Measurements from ENCODE around the gene KCNQ1. TPM values are rescaled to one million over a fixed set of nuclear protein-coding genes. Genes with fewer than 3 reads are reported as not detected.

Gene KCNQ1
- total RNA-seq, 1 experiment from 2014 or later = 10.7 TPM

DNA sequence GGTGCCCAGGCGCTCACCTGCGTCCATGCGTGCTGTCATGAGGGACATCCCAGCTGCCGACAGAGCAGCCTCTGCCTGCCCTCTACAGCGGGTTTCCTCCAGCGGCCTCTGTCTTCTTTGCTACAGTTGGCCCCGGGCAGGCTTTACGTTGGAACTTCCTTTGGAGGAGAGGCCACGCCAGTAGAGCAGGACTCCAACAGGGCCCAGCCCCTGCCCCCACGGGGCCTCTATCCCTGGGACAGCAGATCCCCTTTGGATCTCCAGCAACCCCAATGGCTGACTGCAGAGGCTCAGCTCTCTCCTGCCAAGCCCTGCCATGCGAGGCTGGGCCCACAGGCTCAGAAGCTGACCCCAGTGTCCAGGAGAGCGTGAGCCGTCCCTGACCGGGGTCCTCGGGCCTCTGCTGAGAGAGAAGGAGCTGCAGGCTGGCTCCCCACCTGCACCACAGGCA lies 12.6 kb upstream of the KCNQ1 start:
- POLR2A ChIA-PET = no interaction called here

More for the DNA sequence above, 12.6 kb upstream of the KCNQ1 start:
- H3K9me2 ChIP-seq (ENCODE audit: insufficient read depth) = no peaks in the 10 kb centered on the region
- TF ChIP-seq ZFX (IDR thresholded peaks at IDR 0.05) = no peak
- no peak for TF ChIP-seq FOSL1 (IDR thresholded peaks at IDR 0.05; ENCODE audit: low read depth)
- TF ChIP-seq TCF7L2 (IDR thresholded peaks at IDR 0.05; ENCODE audit: borderline replicate concordance, extremely low read depth, insufficient read depth, insufficient read length) = no peak
- no peak for TF ChIP-seq YY1 (IDR thresholded peaks at IDR 0.05; ENCODE audit: extremely low read depth, insufficient replicate concordance, low read depth, low read length)
- TF ChIP-seq REST (IDR thresholded peaks at IDR 0.05; ENCODE audit: low read depth) = no peak
- TF ChIP-seq SP1 (IDR thresholded peaks at IDR 0.05; ENCODE audit: low read depth) = no peak
- no peak for TF ChIP-seq EZH2phosphoT487 (IDR thresholded peaks at IDR 0.05; ENCODE audit: borderline replicate concordance)
- no peak for TF ChIP-seq ZBTB33 (IDR thresholded peaks at IDR 0.05; ENCODE audit: extremely low read depth, insufficient replicate concordance, low read length)
- no peak for TF ChIP-seq POLR2AphosphoS5 (IDR thresholded peaks at IDR 0.05; ENCODE audit: low read depth, low read length)
- TF ChIP-seq JUND (IDR thresholded peaks at IDR 0.05) = no peak
- TF ChIP-seq ZNF274 (IDR thresholded peaks at IDR 0.05; ENCODE audit: low read depth, low read length) = no peak
- TF ChIP-seq SRF (IDR thresholded peaks at IDR 0.05; ENCODE audit: low read depth) = no peak
- TF ChIP-seq POLR2A (IDR thresholded peaks at IDR 0.05; ENCODE audit: borderline replicate concordance, extremely low read depth, insufficient read depth, insufficient read length) = no peak
- TF ChIP-seq, protein P1, sequence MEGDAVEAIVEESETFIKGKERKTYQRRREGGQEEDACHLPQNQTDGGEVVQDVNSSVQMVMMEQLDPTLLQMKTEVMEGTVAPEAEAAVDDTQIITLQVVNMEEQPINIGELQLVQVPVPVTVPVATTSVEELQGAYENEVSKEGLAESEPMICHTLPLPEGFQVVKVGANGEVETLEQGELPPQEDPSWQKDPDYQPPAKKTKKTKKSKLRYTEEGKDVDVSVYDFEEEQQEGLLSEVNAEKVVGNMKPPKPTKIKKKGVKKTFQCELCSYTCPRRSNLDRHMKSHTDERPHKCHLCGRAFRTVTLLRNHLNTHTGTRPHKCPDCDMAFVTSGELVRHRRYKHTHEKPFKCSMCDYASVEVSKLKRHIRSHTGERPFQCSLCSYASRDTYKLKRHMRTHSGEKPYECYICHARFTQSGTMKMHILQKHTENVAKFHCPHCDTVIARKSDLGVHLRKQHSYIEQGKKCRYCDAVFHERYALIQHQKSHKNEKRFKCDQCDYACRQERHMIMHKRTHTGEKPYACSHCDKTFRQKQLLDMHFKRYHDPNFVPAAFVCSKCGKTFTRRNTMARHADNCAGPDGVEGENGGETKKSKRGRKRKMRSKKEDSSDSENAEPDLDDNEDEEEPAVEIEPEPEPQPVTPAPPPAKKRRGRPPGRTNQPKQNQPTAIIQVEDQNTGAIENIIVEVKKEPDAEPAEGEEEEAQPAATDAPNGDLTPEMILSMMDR (IDR thresholded peaks at IDR 0.05 in 2 of 3, conservative IDR thresholded peaks at IDR 0.05 in 1 of 3; ENCODE audit: borderline replicate concordance in 1 of 3, insufficient read depth in 1 of 3, low read depth in 2 of 3, low read length in 2 of 3) = no peak
- TF ChIP-seq, protein P2, sequence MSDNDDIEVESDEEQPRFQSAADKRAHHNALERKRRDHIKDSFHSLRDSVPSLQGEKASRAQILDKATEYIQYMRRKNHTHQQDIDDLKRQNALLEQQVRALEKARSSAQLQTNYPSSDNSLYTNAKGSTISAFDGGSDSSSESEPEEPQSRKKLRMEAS (IDR thresholded peaks at IDR 0.05) = no peak
- TF ChIP-seq EGR1 (IDR thresholded peaks at IDR 0.05; ENCODE audit: low read depth) = no peak
- no peak for TF ChIP-seq RAD21 (IDR thresholded peaks at IDR 0.05; ENCODE audit: low read depth)
- TF ChIP-seq, protein P3, sequence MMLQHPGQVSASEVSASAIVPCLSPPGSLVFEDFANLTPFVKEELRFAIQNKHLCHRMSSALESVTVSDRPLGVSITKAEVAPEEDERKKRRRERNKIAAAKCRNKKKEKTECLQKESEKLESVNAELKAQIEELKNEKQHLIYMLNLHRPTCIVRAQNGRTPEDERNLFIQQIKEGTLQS (IDR thresholded peaks at IDR 0.05) = no peak
- no peak for DNase-seq (ENCODE audit: low read depth, low spot score)
- no peaks in the 10 kb centered on the region for H4K20me1 ChIP-seq (ENCODE audit: insufficient read depth)
- ChIA-PET RAD21 (ENCODE audit: low non-redundant PET in 1 of 2, low total read pairs in 2 of 2, uncharacterized antibody in 2 of 2, unreplicated experiment in 2 of 2) (no interaction called here), CTCF (interaction anchor here (0.8 kb wide), 1 partner anchor 99 kb away, joined by 3 read pairs; no protein-coding TSS in a partner anchor)
- H3K27me3 ChIP-seq (ENCODE audit: insufficient read depth, low read length) = no peaks in the 10 kb centered on the region
- no peak overlapping the region for H3K9ac ChIP-seq (ENCODE audit: low read length)
- H3K9me3 ChIP-seq (ENCODE audit: control insufficient read depth in 1 of 2, insufficient read depth in 1 of 2, low read depth in 1 of 2, low read length in 2 of 2) = no peaks in the 10 kb centered on the region
- H3K27ac ChIP-seq (ENCODE audit: low read depth, low read length) = no peak overlapping the region
- H3K4me1 ChIP-seq (ENCODE audit: control insufficient read depth in 1 of 2, insufficient read depth in 2 of 2, low read length in 2 of 2) = no peaks in the 10 kb centered on the region
- no peak overlapping the region for H3K4me2 ChIP-seq (ENCODE audit: low read length)
- H3K79me2 ChIP-seq (ENCODE audit: insufficient read depth, low read length) = no peaks in the 10 kb centered on the region
- no peaks in the 10 kb centered on the region for H3K36me3 ChIP-seq (ENCODE audit: control insufficient read depth in 1 of 2, insufficient read depth in 2 of 2, low read length in 2 of 2)
- H2AFZ ChIP-seq (ENCODE audit: low read depth, low read length, poor library complexity, severe bottlenecking) = no peak overlapping the region
- intact Hi-C loops (cut with micrococcal nuclease) = no loop called here
- no TSS peak for BruUV-seq (replicated peaks)
- H3K4me3 ChIP-seq (replicated peaks in 1 of 2; ENCODE audit: low read depth in 1 of 2, low read length in 2 of 2) = no peak overlapping the region
- ATAC-seq = no peak
